Keratinocyte (primary cell): ENCODE results near the gene MLLT10. TPM values are rescaled to one million over a fixed set of nuclear protein-coding genes. Genes with fewer than 3 reads are reported as not detected.

Experiments used
- DNase-seq: peaks from one replicate; pipeline ENCODE4 v3.0.0-alpha.2; 2011; ENCODE audit warnings: low read depth, missing footprints, low spot score
- FAIRE-seq: peaks from 2 replicates; lab custom pipeline; 2011; peaks lifted over from hg19 to GRCh38; lab: Jason Lieb, UNC
- H2AFZ ChIP-seq: 2 replicates; pipeline ENCODE4 v1.6.0; 2012; ENCODE audit warnings: low read length, control low read depth, inconsistent platforms; ENCODE audit not compliant: control insufficient read depth
- H3K27ac ChIP-seq: 2 replicates; pipeline ENCODE4 v1.5.1; 2011; ENCODE audit warnings: low read length; ENCODE audit not compliant: control insufficient read depth, insufficient read depth
- H3K27me3 ChIP-seq: 3 replicates; pipeline ENCODE4 v1.6.0; 2011; ENCODE audit warnings: low read length; ENCODE audit not compliant: control insufficient read depth, insufficient read depth; ENCODE audit errors: extremely low read depth
- H3K36me3 ChIP-seq, 2 experiments: 2 replicates in 1 of 2; 3 replicates in 1 of 2; pipeline ENCODE4 v1.5.1; 2011; ENCODE audit warnings: low read length in 2 of 2, mild to moderate bottlenecking in 1 of 2; ENCODE audit not compliant: control insufficient read depth in 2 of 2, insufficient read depth in 2 of 2; ENCODE audit errors: extremely low read depth in 1 of 2
- H3K4me1 ChIP-seq: 3 replicates; pipeline ENCODE4 v1.5.1; 2011; ENCODE audit warnings: low read length; ENCODE audit not compliant: control insufficient read depth, insufficient read depth; ENCODE audit errors: extremely low read depth
- H3K4me2 ChIP-seq: 3 replicates; pipeline ENCODE4 v1.6.0; 2011; ENCODE audit warnings: low read depth, low read length; ENCODE audit not compliant: control insufficient read depth, insufficient read depth; ENCODE audit errors: extremely low read depth
- H3K4me3 ChIP-seq, 3 experiments: fragments of 200-600 bp in 1 of 3; sonication (generic) in 1 of 3; 2 replicates in 2 of 3; 3 replicates in 1 of 3; pipeline ENCODE4 v1.5.1; 2011 to 2016; ENCODE audit warnings: low read length in 3 of 3, mild to moderate bottlenecking in 3 of 3, control low read depth in 2 of 3, inconsistent platforms in 1 of 3, low read depth in 1 of 3, mixed read lengths in 1 of 3, mixed run types in 1 of 3, moderate library complexity in 1 of 3; ENCODE audit not compliant: control insufficient read depth in 2 of 3, insufficient read depth in 2 of 3; ENCODE audit errors: extremely low read depth in 1 of 3
- H3K79me2 ChIP-seq: 2 replicates; pipeline ENCODE4 v1.6.0; 2012; ENCODE audit warnings: low read length; ENCODE audit not compliant: control insufficient read depth, insufficient read depth
- H3K9ac ChIP-seq: 3 replicates; pipeline ENCODE4 v1.6.0; 2011; ENCODE audit warnings: low read length; ENCODE audit not compliant: control insufficient read depth, insufficient read depth; ENCODE audit errors: extremely low read depth
- H3K9me1 ChIP-seq: 3 replicates; pipeline ENCODE4 v1.6.0; 2011; ENCODE audit warnings: low read length; ENCODE audit not compliant: control insufficient read depth, insufficient read depth; ENCODE audit errors: extremely low read depth
- H3K9me3 ChIP-seq: 2 replicates; pipeline ENCODE4 v1.5.1; 2012; ENCODE audit warnings: low read depth, low read length; ENCODE audit not compliant: control insufficient read depth
- H4K20me1 ChIP-seq: 3 replicates; pipeline ENCODE4 v1.6.0; 2011; ENCODE audit warnings: low read length; ENCODE audit not compliant: control insufficient read depth, insufficient read depth; ENCODE audit errors: extremely low read depth
- EZH2 ChIP-seq: IDR thresholded peaks from one replicate; pipeline ENCODE4 v1.6.1; 2012; ENCODE audit warnings: inconsistent platforms, mild to moderate bottlenecking, low read length, moderate library complexity
- dilution Hi-C: fragments of 300-500 bp; cut with MboI; formaldehyde crosslinking; loops from one replicate; pipeline ENCODE4 v1.7.0; 2020; ENCODE audit warnings: low sequenced_read_pairs; ENCODE audit not compliant: extremely low pct_ligation_motif_present
- polyA plus RNA-seq, 5 experiments: library from polyadenylated mRNA; depleted of rRNA in 3 of 5; stranded (reverse) in 3 of 5; stranded (forward) in 1 of 5; unstranded in 1 of 5; fragments of >200 nt; gene quantifications; 1 replicate in 1 of 5; 2 replicates in 3 of 5; 3 replicates in 1 of 5; pipeline versions ENCODE4 v1.2.1 to v1.2.3, GENCODE V29; 2011 to 2012; ENCODE audit warnings: missing spikeins in 2 of 5, low read depth in 1 of 5, low replicate concordance in 1 of 5
- TF ChIP-seq, protein P1 (sequence below), 3 experiments: IDR thresholded peaks in 1 of 3; conservative IDR thresholded peaks in 1 of 3; optimal IDR thresholded peaks in 1 of 3; 2 replicates in 2 of 3; 3 replicates in 1 of 3; pipeline versions ENCODE3 to v1.5.1; 2011; ENCODE audit warnings: low read length in 3 of 3, mild to moderate bottlenecking in 3 of 3, moderate library complexity in 2 of 3, control low read depth in 1 of 3, inconsistent platforms in 1 of 3; ENCODE audit not compliant: insufficient read depth in 2 of 3; ENCODE audit errors: extremely low read depth in 1 of 3

MLLT10 gene
- polyA plus RNA-seq, 1 donor (not counting 4 experiments of a cell fraction or from before 2014, with no cell fraction given): 40.2 TPM

- no peak for DNase-seq
Measured at GRCh38 chr10:21662635-21663034, 128.6 kb downstream of the MLLT10 start.

DNA sequence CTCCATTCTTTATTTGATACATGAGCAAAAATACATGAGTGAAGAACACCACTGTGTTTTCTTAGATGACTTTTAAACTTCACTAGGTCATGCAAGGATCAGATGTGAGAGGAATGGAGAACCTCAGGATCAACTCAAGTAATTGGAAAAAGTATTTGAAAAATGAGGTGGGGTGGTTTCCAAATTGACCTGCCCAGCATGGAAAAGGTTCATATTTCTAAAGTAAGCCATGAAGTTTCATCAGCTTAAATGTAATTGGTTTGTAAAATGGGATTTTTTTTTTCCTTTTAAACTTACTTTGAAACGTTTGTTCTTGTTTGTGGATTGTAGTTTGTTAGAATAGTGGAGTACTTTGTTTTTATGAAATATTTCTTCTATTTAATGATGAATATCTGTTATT is 134.8 kb downstream of the MLLT10 start:
- H3K27ac ChIP-seq: no peak overlapping the region
- H3K9ac ChIP-seq: no peak overlapping the region
- DNase-seq (no peak), FAIRE-seq (no peak)
- H3K4me3 ChIP-seq: no peak overlapping the region
- H3K4me2 ChIP-seq: no peak overlapping the region
- H3K9me3 ChIP-seq: no peaks in the 10 kb centered on the region
- no peak for TF ChIP-seq EZH2
- TF ChIP-seq, protein P1, sequence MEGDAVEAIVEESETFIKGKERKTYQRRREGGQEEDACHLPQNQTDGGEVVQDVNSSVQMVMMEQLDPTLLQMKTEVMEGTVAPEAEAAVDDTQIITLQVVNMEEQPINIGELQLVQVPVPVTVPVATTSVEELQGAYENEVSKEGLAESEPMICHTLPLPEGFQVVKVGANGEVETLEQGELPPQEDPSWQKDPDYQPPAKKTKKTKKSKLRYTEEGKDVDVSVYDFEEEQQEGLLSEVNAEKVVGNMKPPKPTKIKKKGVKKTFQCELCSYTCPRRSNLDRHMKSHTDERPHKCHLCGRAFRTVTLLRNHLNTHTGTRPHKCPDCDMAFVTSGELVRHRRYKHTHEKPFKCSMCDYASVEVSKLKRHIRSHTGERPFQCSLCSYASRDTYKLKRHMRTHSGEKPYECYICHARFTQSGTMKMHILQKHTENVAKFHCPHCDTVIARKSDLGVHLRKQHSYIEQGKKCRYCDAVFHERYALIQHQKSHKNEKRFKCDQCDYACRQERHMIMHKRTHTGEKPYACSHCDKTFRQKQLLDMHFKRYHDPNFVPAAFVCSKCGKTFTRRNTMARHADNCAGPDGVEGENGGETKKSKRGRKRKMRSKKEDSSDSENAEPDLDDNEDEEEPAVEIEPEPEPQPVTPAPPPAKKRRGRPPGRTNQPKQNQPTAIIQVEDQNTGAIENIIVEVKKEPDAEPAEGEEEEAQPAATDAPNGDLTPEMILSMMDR (optimal IDR thresholded peaks at IDR 0.05 in 1 of 3, IDR thresholded peaks at IDR 0.05 in 1 of 3, conservative IDR thresholded peaks at IDR 0.05 in 1 of 3; ENCODE audit: extremely low read depth in 1 of 3, insufficient read depth in 2 of 3, low read length in 3 of 3): no peak
- H3K79me2 ChIP-seq: peaks cover 31% of the 10 kb centered on the region
- no peaks in the 10 kb centered on the region for H3K9me1 ChIP-seq
- dilution Hi-C loops: no loop called here
- H3K27me3 ChIP-seq: no peaks in the 10 kb centered on the region
- no peaks in the 10 kb centered on the region for H4K20me1 ChIP-seq
- peaks cover 3 to 8% of the 10 kb centered on the region in 2 experiments for H3K36me3 ChIP-seq
- no peak overlapping the region for H2AFZ ChIP-seq
- no peaks in the 10 kb centered on the region for H3K4me1 ChIP-seq

More at GRCh38 chr10:21662635-21663034, 128.6 kb downstream of the MLLT10 start:
- H3K27me3 ChIP-seq: no peaks in the 10 kb centered on the region
- no peaks in the 10 kb centered on the region for H3K9me1 ChIP-seq
- H3K9ac ChIP-seq: no peak overlapping the region
- H3K36me3 ChIP-seq: no peaks in the 10 kb centered on the region
- no peaks in the 10 kb centered on the region for H3K9me3 ChIP-seq
- no peak overlapping the region for H3K4me3 ChIP-seq
- TF ChIP-seq EZH2: no peak
- TF ChIP-seq, protein P1 (optimal IDR thresholded peaks at IDR 0.05 in 1 of 3, IDR thresholded peaks at IDR 0.05 in 1 of 3, conservative IDR thresholded peaks at IDR 0.05 in 1 of 3; ENCODE audit: extremely low read depth in 1 of 3, insufficient read depth in 2 of 3, low read length in 3 of 3): no peak
- H3K27ac ChIP-seq: no peak overlapping the region
- dilution Hi-C loops: no loop called here
- FAIRE-seq: no peak
- H3K79me2 ChIP-seq: peaks cover 49% of the 10 kb centered on the region
- H3K4me2 ChIP-seq: no peak overlapping the region
- no peaks in the 10 kb centered on the region for H3K4me1 ChIP-seq
- no peak overlapping the region for H2AFZ ChIP-seq
- H4K20me1 ChIP-seq: no peaks in the 10 kb centered on the region
